Progenitor cell of endocrine pancreas (in vitro differentiated cells): ENCODE measurements around the gene DOCK4. TPM values are rescaled to one million over a fixed set of nuclear protein-coding genes. Genes with fewer than 3 reads are reported as not detected.

Source experiments
- DNase-seq: peaks from one replicate; pipeline ENCODE4 v3.0.0; 2021; ENCODE audit warnings: low spot score; ENCODE audit not compliant: unreplicated experiment
- H3K27ac Mint-ChIP-seq: 2 replicates; pipeline ENCODE4 v1.8.0; 2021; ENCODE audit warnings: mild to moderate bottlenecking, moderate library complexity, mixed read lengths
- H3K27me3 Mint-ChIP-seq: 2 replicates; pipeline ENCODE4 v1.8.0; 2021; ENCODE audit warnings: mixed read lengths
- H3K36me3 Mint-ChIP-seq: 2 replicates; pipeline ENCODE4 v1.8.0; 2022; ENCODE audit warnings: mixed read lengths; ENCODE audit not compliant: insufficient read depth
- H3K4me1 Mint-ChIP-seq: 2 replicates; pipeline ENCODE4 v1.8.0; 2021; ENCODE audit warnings: low read depth, mixed read lengths
- H3K4me3 Mint-ChIP-seq: 2 replicates; pipeline ENCODE4 v1.8.0; 2021; ENCODE audit warnings: low read depth, mild to moderate bottlenecking, moderate library complexity, mixed read lengths
- H3K9me3 Mint-ChIP-seq: 2 replicates; pipeline ENCODE4 v1.8.0; 2021; ENCODE audit warnings: low read depth, mixed read lengths
- total RNA-seq: library from RNA; stranded (reverse); gene quantifications from 2 replicates; pipeline ENCODE4 v1.2.1, GENCODE V29; 2021
- TF ChIP-seq, protein P1 (sequence below): fragments of 200-600 bp; sonication (generic); IDR thresholded peaks from one replicate; pipeline ENCODE4 v1.5.0; 2021; ENCODE audit warnings: antibody characterized with exemption, mild to moderate bottlenecking; ENCODE audit not compliant: unreplicated experiment

Gene DOCK4
- total RNA-seq, 1 donor from 2014 or later: 28.8 TPM

DNA sequence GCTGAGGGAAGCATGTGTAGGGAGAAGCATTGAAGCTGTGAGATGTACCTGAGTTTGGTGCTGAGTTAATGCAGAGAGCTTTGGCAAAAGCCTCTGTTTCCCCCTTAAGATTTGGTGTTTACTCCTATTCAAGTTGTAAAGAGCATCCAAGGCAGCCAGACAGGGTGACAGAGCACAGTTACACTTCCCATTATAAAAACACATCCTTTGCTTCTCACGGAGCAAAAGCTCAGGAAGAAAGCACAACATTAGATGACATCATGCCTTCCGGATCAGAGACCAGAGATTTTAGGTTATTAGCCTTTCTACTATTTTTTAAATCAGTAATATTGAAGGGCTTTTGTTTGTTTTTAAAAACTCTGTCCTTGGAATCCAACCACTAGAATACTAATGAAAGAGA lies 182.9 kb downstream of the DOCK4 start:
- H3K27ac Mint-ChIP-seq: no peak overlapping the region
- H3K27me3 Mint-ChIP-seq: no peaks in the 10 kb centered on the region
- H3K4me3 Mint-ChIP-seq: no peak overlapping the region
- H3K36me3 Mint-ChIP-seq: no peaks in the 10 kb centered on the region
- peaks cover 13% of the 10 kb centered on the region for H3K4me1 Mint-ChIP-seq
- TF ChIP-seq, protein P1, sequence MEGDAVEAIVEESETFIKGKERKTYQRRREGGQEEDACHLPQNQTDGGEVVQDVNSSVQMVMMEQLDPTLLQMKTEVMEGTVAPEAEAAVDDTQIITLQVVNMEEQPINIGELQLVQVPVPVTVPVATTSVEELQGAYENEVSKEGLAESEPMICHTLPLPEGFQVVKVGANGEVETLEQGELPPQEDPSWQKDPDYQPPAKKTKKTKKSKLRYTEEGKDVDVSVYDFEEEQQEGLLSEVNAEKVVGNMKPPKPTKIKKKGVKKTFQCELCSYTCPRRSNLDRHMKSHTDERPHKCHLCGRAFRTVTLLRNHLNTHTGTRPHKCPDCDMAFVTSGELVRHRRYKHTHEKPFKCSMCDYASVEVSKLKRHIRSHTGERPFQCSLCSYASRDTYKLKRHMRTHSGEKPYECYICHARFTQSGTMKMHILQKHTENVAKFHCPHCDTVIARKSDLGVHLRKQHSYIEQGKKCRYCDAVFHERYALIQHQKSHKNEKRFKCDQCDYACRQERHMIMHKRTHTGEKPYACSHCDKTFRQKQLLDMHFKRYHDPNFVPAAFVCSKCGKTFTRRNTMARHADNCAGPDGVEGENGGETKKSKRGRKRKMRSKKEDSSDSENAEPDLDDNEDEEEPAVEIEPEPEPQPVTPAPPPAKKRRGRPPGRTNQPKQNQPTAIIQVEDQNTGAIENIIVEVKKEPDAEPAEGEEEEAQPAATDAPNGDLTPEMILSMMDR: no peak
- H3K9me3 Mint-ChIP-seq: no peaks in the 10 kb centered on the region
- no peak for DNase-seq

DNA sequence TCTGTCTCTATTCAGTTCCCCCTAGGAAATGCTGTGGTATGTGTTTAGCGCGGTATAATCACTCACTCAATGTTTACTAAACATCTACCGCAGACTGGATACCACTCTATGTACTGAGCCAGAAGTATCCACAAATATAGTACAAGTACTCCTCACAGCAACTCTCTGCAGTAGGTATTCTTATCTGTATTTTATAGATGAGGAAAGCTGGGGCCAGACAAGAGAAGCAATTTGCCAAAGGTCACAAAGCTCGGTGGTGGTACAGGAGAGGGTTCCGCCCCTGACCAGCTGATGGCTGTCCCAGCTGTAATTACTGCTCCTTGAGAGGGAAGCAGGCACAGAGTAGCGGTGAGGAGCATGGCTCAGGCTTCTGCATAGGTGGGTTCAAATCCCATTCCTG lies 184.1 kb downstream of the DOCK4 start:
- Mint-ChIP-seq H3K36me3 (no peaks in the 10 kb centered on the region), H3K27ac (no peak overlapping the region), H3K27me3 (no peaks in the 10 kb centered on the region), H3K9me3 (no peaks in the 10 kb centered on the region), H3K4me1 (peaks cover 13% of the 10 kb centered on the region), H3K4me3 (no peak overlapping the region)
- DNase-seq: no peak
- TF ChIP-seq, protein P1: no peak

DNA sequence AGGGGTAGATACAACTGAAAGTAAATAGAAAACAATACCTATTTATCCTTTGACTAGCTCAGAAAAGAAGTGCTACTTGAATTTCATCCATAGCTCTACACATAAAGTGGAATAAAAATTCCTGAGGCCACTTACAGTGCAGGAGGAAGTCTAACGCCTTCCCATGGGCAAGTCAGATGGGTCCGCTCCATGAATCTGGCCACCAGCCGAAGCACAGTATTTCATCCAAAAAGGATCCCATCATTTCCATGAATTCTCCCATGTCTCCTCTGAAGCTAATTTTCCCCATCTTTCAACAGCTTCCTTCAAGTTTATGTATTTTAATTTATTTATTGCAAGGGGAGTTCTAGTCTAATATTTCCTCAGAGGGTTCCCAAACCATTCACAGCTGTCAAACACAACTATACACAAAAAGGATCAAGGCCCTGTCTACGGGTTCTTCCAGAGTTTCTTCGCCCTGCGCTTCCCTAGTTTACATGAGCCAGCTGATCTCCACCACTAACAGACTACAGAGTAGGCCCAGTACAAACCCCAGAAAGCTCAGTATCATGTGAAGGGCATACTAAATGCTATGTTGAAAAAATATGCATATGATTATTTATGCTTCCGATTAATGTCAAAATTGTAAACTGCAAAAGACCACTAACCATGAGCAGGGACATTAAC lies 184.7 kb downstream of the DOCK4 start:
- Mint-ChIP-seq H3K4me3 (no peak overlapping the region), H3K27ac (no peak overlapping the region), H3K4me1 (peaks cover 13% of the 10 kb centered on the region), H3K36me3 (no peaks in the 10 kb centered on the region), H3K9me3 (no peaks in the 10 kb centered on the region), H3K27me3 (no peaks in the 10 kb centered on the region)
- TF ChIP-seq, protein P1: no peak
- no peak for DNase-seq

DNA sequence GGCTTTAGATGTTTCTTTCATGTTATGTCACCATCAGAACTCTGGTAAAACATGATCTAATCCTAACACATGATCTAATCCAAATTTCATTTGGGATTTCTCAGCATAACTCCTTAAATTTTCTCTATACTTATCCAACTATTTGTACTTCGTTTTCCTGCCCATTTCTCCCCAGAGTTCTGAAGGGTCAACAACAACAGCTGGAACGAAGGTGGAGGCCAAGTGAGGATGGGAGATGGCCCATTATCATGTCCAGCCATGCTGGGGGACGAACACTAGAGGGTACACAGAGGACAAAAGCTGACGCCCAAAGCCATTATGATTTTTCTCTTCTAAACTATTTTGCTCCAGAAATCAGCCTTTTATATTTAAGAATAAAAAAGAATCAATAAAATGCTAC lies 185.4 kb downstream of the DOCK4 start:
- H3K36me3 Mint-ChIP-seq: no peaks in the 10 kb centered on the region
- no peaks in the 10 kb centered on the region for H3K9me3 Mint-ChIP-seq
- peaks cover 13% of the 10 kb centered on the region for H3K4me1 Mint-ChIP-seq
- DNase-seq: no peak
- H3K27ac Mint-ChIP-seq: no peak overlapping the region
- TF ChIP-seq, protein P1: no peak
- no peaks in the 10 kb centered on the region for H3K27me3 Mint-ChIP-seq
- H3K4me3 Mint-ChIP-seq: no peak overlapping the region

DNA sequence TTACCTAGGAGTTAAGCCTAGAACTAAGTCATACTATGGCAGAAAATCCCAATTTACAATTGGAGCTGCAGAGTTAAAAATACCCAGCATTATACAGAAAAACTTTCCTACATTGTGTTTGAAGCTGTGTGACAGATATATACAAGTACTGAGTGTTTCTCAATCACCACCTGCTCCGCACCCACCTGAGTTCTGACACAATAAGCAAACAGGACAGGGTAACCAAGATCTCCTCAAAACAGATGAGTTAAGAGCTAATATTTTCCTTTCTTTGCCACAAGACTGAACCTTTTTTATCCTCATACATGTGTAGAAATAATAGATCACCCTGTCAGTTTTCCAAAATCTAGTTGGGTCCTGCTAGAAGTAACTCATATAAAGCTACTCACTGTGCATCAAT lies 186.3 kb downstream of the DOCK4 start:
- peaks cover 13% of the 10 kb centered on the region for H3K4me1 Mint-ChIP-seq
- no peaks in the 10 kb centered on the region for H3K27me3 Mint-ChIP-seq
- H3K36me3 Mint-ChIP-seq: no peaks in the 10 kb centered on the region
- H3K9me3 Mint-ChIP-seq: no peaks in the 10 kb centered on the region
- peak overlapping the region; percentile 15 for H3K27ac Mint-ChIP-seq
- TF ChIP-seq, protein P1: no peak
- H3K4me3 Mint-ChIP-seq: no peak overlapping the region
- DNase-seq: no peak
